Measurements from ENCODE around the gene PSMG1. TPM values are rescaled to one million over a fixed set of nuclear protein-coding genes. Genes with fewer than 3 reads are reported as not detected.

Gene PSMG1, protein sequence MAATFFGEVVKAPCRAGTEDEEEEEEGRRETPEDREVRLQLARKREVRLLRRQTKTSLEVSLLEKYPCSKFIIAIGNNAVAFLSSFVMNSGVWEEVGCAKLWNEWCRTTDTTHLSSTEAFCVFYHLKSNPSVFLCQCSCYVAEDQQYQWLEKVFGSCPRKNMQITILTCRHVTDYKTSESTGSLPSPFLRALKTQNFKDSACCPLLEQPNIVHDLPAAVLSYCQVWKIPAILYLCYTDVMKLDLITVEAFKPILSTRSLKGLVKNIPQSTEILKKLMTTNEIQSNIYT
- total RNA-seq, result 54.1 and 66.9 TPM in 2 replicates

DNA sequence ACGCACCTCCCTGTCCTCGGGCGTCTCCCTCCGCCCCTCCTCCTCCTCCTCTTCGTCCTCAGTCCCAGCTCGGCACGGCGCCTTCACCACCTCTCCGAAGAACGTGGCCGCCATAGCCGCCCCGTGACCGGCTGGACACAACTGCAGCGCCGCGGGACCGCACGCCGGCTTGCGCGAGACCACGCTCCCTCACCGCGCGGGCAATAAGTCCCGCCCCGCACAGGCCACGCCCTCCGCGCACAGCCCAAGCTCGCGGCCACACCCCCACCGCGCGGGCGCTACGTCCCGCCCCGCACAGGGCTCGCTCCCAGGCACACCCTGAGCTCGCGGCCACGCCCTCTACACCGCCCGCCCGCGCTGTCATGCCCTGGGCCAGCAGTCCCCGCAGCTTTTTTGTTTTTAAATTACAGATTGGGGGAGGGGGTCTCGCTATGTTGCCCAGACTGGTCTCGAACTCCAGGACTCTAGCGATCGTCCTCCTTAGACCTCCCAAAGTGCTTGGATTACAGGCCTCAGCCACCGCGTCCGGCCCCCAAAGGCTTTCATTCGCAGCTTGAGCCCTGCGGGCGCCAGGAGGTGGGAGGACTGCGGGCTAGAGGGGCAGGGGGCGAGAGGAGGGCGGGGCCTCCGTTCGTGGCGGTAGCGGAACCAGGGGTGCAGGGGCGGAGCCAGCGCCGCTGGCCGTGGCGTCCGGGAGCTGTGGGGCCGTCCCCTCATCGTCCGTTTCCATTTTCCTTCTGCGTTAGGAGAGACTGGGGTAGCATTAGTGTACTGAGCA, at the start of gene PSMG1:
TSS of gene PSMG1 (minus strand) at position 180 of the 778 bp plus-strand sequence. CDS start at position 114, 66 bp downstream.

Other genes starting within 250 kb of the PSMG1 start
- 43.2 and 60.5 TPM in 2 replicates for gene BRWD1, start 130.2 kb upstream of the PSMG1 start, total RNA-seq
- 391 and 540 TPM in 2 replicates for gene HMGN1, start 165.6 kb upstream of the PSMG1 start, total RNA-seq